ENCODE results near the gene MFAP3. TPM values are rescaled to one million over a fixed set of nuclear protein-coding genes. Genes with fewer than 3 reads are reported as not detected.

MFAP3 gene
- total RNA-seq, 1 experiment from 2014 or later = 18.5 TPM

DNA sequence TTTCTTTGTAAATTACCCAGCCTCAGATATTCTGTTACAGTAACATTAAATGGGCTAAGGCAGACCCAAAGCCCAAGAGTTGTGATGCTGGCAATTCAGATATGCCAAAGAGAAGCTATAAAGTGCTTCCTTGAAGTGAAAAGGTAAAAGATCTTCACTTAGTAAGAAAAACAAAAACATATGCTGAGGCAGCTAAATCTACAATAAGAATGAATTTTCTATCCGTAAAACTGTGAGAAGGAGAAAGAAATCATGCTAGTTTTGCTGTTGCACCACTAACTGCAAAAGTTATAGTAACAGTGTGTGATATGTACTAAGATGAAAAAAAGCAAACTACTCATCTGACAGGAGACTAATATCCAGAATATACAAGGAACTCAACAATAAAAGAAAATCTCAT, 40.0 kb upstream of the MFAP3 start:
- no peak overlapping the region for H3K4me2 ChIP-seq (ENCODE audit: low read length)
- H3K9ac ChIP-seq (ENCODE audit: low read length) = no peak overlapping the region
- intact Hi-C loops (cut with micrococcal nuclease) = no loop called here
- POLR2A ChIA-PET = no interaction called here
- BruUV-seq (replicated peaks) = no TSS peak
- DNase-seq (ENCODE audit: low read depth, low spot score) = no peak
- CTCF ChIA-PET = no interaction called here
- RAD21 ChIA-PET (ENCODE audit: low non-redundant PET in 1 of 2, low total read pairs in 2 of 2, uncharacterized antibody in 2 of 2, unreplicated experiment in 2 of 2) = no interaction called here
- no peaks in the 10 kb centered on the region for H3K4me1 ChIP-seq (ENCODE audit: control insufficient read depth in 1 of 2, insufficient read depth in 2 of 2, low read length in 2 of 2)
- no peaks in the 10 kb centered on the region for H4K20me1 ChIP-seq (ENCODE audit: insufficient read depth)
- H3K27me3 ChIP-seq (ENCODE audit: insufficient read depth, low read length) = no peaks in the 10 kb centered on the region
- no peak for ATAC-seq
- H3K9me3 ChIP-seq (ENCODE audit: control insufficient read depth in 1 of 2, insufficient read depth in 1 of 2, low read depth in 1 of 2, low read length in 2 of 2) = no peaks in the 10 kb centered on the region
- no peak overlapping the region for H3K27ac ChIP-seq (ENCODE audit: low read depth, low read length)
- TF ChIP-seq YY1 (IDR thresholded peaks at IDR 0.05; ENCODE audit: extremely low read depth, insufficient replicate concordance, low read depth, low read length) (no peak), POLR2AphosphoS5 (IDR thresholded peaks at IDR 0.05; ENCODE audit: low read depth, low read length) (no peak), CBX3 (IDR thresholded peaks at IDR 0.05; ENCODE audit: low read depth) (no peak), FOSL1 (IDR thresholded peaks at IDR 0.05; ENCODE audit: low read depth) (no peak), POLR2A (IDR thresholded peaks at IDR 0.05; ENCODE audit: borderline replicate concordance, extremely low read depth, insufficient read depth, insufficient read length) (no peak), CTCF (IDR thresholded peaks at IDR 0.05 in 2 of 3, conservative IDR thresholded peaks at IDR 0.05 in 1 of 3; ENCODE audit: borderline replicate concordance in 1 of 3, insufficient read depth in 1 of 3, low read depth in 2 of 3, low read length in 2 of 3) (no peak), JUND (IDR thresholded peaks at IDR 0.05) (no peak), SRF (IDR thresholded peaks at IDR 0.05; ENCODE audit: low read depth) (no peak), ZFX (IDR thresholded peaks at IDR 0.05) (no peak)
- H3K79me2 ChIP-seq (ENCODE audit: insufficient read depth, low read length) = no peaks in the 10 kb centered on the region
- H2AFZ ChIP-seq (ENCODE audit: low read depth, low read length, poor library complexity, severe bottlenecking) = no peak overlapping the region
- H3K4me3 ChIP-seq (replicated peaks in 1 of 2; ENCODE audit: low read depth in 1 of 2, low read length in 2 of 2) = no peak overlapping the region
- no peaks in the 10 kb centered on the region; a peak in 1 of 4 replicates for H3K36me3 ChIP-seq (ENCODE audit: control insufficient read depth in 1 of 2, insufficient read depth in 2 of 2, low read length in 2 of 2)
- H3K9me2 ChIP-seq (ENCODE audit: insufficient read depth) = no peaks in the 10 kb centered on the region

GRCh38 chr5:153999995-154000394, 38.8 kb upstream of the MFAP3 start:
- H3K27ac ChIP-seq (ENCODE audit: low read depth, low read length) = no peak overlapping the region
- no peak for ATAC-seq
- no peaks in the 10 kb centered on the region for H3K79me2 ChIP-seq (ENCODE audit: insufficient read depth, low read length)
- no peaks in the 10 kb centered on the region for H3K4me1 ChIP-seq (ENCODE audit: control insufficient read depth in 1 of 2, insufficient read depth in 2 of 2, low read length in 2 of 2)
- POLR2A ChIA-PET = no interaction called here
- H3K4me3 ChIP-seq (replicated peaks in 1 of 2; ENCODE audit: low read depth in 1 of 2, low read length in 2 of 2) = no peak overlapping the region
- CTCF ChIA-PET = no interaction called here
- BruUV-seq (replicated peaks) = no TSS peak
- no peak overlapping the region for H2AFZ ChIP-seq (ENCODE audit: low read depth, low read length, poor library complexity, severe bottlenecking)
- no peaks in the 10 kb centered on the region for H4K20me1 ChIP-seq (ENCODE audit: insufficient read depth)
- intact Hi-C loops (cut with micrococcal nuclease) = no loop called here
- H3K36me3 ChIP-seq (ENCODE audit: control insufficient read depth in 1 of 2, insufficient read depth in 2 of 2, low read length in 2 of 2) = no peaks in the 10 kb centered on the region; a peak in 1 of 4 replicates
- no peaks in the 10 kb centered on the region for H3K9me2 ChIP-seq (ENCODE audit: insufficient read depth)
- RAD21 ChIA-PET (ENCODE audit: low non-redundant PET in 1 of 2, low total read pairs in 2 of 2, uncharacterized antibody in 2 of 2, unreplicated experiment in 2 of 2) = no interaction called here
- H3K9ac ChIP-seq (ENCODE audit: low read length) = no peak overlapping the region
- TF ChIP-seq RAD21 (IDR thresholded peaks at IDR 0.05; ENCODE audit: low read depth) (no peak), ZNF274 (IDR thresholded peaks at IDR 0.05; ENCODE audit: low read depth, low read length) (no peak), CEBPB (IDR thresholded peaks at IDR 0.05; ENCODE audit: low read depth) (no peak)
- H3K9me3 ChIP-seq (ENCODE audit: control insufficient read depth in 1 of 2, insufficient read depth in 1 of 2, low read depth in 1 of 2, low read length in 2 of 2) = no peaks in the 10 kb centered on the region
- DNase-seq (ENCODE audit: low read depth, low spot score) = no peak
- H3K27me3 ChIP-seq (ENCODE audit: insufficient read depth, low read length) = no peaks in the 10 kb centered on the region
- no peak overlapping the region for H3K4me2 ChIP-seq (ENCODE audit: low read length)
